Heart left ventricle (tissue), 13 donors: Measurements from ENCODE around the gene DPY19L1.

Source experiments
- POLR2A ChIP-seq, 2 donors: fragments of 450-650 bp; IDR thresholded peaks; one replicate each; pipeline ENCODE4 v1.6.1; 2017; ENCODE audit warnings: antibody characterized with exemption in 2 of 2, mild to moderate bottlenecking in 2 of 2, moderate library complexity in 2 of 2
- TF ChIP-seq, protein P1 (sequence below), 12 donors: fragments of 200-600 bp; sonication (generic) in 4 of 12; IDR thresholded peaks; one replicate each; pipeline versions ENCODE4 v1.5.0 to v1.8.0; 2018 to 2022; ENCODE audit warnings: antibody characterized with exemption in 12 of 12, mild to moderate bottlenecking in 5 of 12
- donor health status: ischemic (EF 13 %, LVEDD 7.1; RV severe dilation, severe dysfunction).
- donor health status: DM: no; HTN: yes; CAD: no.
- donor health status: DM: no; HTN: no; CAD: no.
- donor health status: ischemic (EF 25% LVEDD 6.9; RV normal size, moderate dysfunction).
- donor health status: ischemic (EF 25% LVEDD 5.7; RV mildly dilated, moderate dysfunction).
- donor health status: ischemic (EF 35%, LVEDD 5.7; RV mildly dilated, moderate dysfunction).
- donor health status: nonischemic (EF 11% LVEDD 7.7; RV severe dilation, severe dysfunction).
- donor health status: DM: yes; HTN: yes; CAD: no.
- donor health status: PGD.
- donor health status: ischemic (EF 29% LVEDD 5.4; RV normal size, mild dysfunction).
- donor health status: nonischemic (EF 23%, LVEDD 6.1; RV moderate dilation, normal function).

GRCh38 chr7:34982371-34983019 is 54.8 kb downstream of the DPY19L1 start:
- TF ChIP-seq, protein P1, sequence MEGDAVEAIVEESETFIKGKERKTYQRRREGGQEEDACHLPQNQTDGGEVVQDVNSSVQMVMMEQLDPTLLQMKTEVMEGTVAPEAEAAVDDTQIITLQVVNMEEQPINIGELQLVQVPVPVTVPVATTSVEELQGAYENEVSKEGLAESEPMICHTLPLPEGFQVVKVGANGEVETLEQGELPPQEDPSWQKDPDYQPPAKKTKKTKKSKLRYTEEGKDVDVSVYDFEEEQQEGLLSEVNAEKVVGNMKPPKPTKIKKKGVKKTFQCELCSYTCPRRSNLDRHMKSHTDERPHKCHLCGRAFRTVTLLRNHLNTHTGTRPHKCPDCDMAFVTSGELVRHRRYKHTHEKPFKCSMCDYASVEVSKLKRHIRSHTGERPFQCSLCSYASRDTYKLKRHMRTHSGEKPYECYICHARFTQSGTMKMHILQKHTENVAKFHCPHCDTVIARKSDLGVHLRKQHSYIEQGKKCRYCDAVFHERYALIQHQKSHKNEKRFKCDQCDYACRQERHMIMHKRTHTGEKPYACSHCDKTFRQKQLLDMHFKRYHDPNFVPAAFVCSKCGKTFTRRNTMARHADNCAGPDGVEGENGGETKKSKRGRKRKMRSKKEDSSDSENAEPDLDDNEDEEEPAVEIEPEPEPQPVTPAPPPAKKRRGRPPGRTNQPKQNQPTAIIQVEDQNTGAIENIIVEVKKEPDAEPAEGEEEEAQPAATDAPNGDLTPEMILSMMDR (IDR thresholded peaks at IDR 0.05): no peak
- no peak for TF ChIP-seq POLR2A (IDR thresholded peaks at IDR 0.05)
